GM23248 (cell line): ENCODE data around the gene GXYLT2. TPM values are rescaled to one million over a fixed set of nuclear protein-coding genes. Genes with fewer than 3 reads are reported as not detected.
A peak's percentile ranks its signal among the peaks of the same experiment; 100 is the strongest.

Experiments used
- DNase-seq: peaks from one replicate; pipeline ENCODE4 v3.0.0-alpha.2; 2015
- H2AFZ ChIP-seq: fragments of 200-600 bp; sonication (generic); 2 replicates; pipeline ENCODE4 v1.6.1; 2016; ENCODE audit warnings: antibody characterized with exemption
- H3F3A ChIP-seq: fragments of 200-600 bp; sonication (generic); 2 replicates; pipeline ENCODE4 v1.6.1; 2016; ENCODE audit warnings: mild to moderate bottlenecking, antibody characterized with exemption, mixed run types; ENCODE audit not compliant: insufficient read depth
- H3K27ac ChIP-seq: fragments of 200-600 bp; sonication (generic); 2 replicates; pipeline ENCODE4 v1.5.1; 2016; ENCODE audit warnings: mild to moderate bottlenecking
- H3K27me3 ChIP-seq: fragments of 200-600 bp; sonication (generic); replicated peaks from 2 replicates; pipeline ENCODE4 v1.6.1; 2016; ENCODE audit warnings: mild to moderate bottlenecking; ENCODE audit not compliant: insufficient read depth
- H3K36me3 ChIP-seq: fragments of 200-600 bp; sonication (generic); 2 replicates; pipeline ENCODE4 v1.6.1; 2016; ENCODE audit warnings: low read depth, mild to moderate bottlenecking
- H3K4me1 ChIP-seq: fragments of 200-600 bp; sonication (generic); 2 replicates; pipeline ENCODE4 v1.6.1; 2016; ENCODE audit warnings: mild to moderate bottlenecking; ENCODE audit not compliant: insufficient read depth
- H3K4me2 ChIP-seq: fragments of 200-600 bp; sonication (generic); one replicate; pipeline ENCODE4 v1.6.1; 2016; ENCODE audit warnings: mild to moderate bottlenecking; ENCODE audit not compliant: unreplicated experiment
- H3K4me3 ChIP-seq: fragments of 200-600 bp; sonication (generic); 2 replicates; pipeline ENCODE4 v1.5.1; 2016; ENCODE audit warnings: mild to moderate bottlenecking
- H3K79me2 ChIP-seq: fragments of 200-600 bp; sonication (generic); 2 replicates; pipeline ENCODE4 v1.6.1; 2016; ENCODE audit warnings: mild to moderate bottlenecking; ENCODE audit not compliant: insufficient read depth
- H3K9ac ChIP-seq: fragments of 200-600 bp; sonication (generic); 2 replicates; pipeline ENCODE4 v1.6.1; 2016; ENCODE audit warnings: mild to moderate bottlenecking
- H3K9me2 ChIP-seq: fragments of 200-600 bp; sonication (generic); 2 replicates; pipeline ENCODE4 v1.6.1; 2016; ENCODE audit warnings: mixed run types, mild to moderate bottlenecking, moderate library complexity; ENCODE audit not compliant: insufficient read depth
- H3K9me3 ChIP-seq: fragments of 200-600 bp; sonication (generic); one replicate; pipeline ENCODE4 v1.6.1; 2017; ENCODE audit warnings: low read depth
- H4K20me1 ChIP-seq: fragments of 200-600 bp; sonication (generic); 2 replicates; pipeline ENCODE4 v1.6.0; 2016; ENCODE audit not compliant: insufficient read depth
- EZH2 ChIP-seq: fragments of 200-600 bp; sonication (generic); IDR thresholded peaks from 2 replicates; pipeline ENCODE4 v1.6.1; 2018; ENCODE audit warnings: antibody characterized with exemption, mild to moderate bottlenecking; ENCODE audit not compliant: insufficient read depth, poor library complexity, severe bottlenecking
- EZH2phosphoT487 ChIP-seq: fragments of 200-600 bp; sonication (generic); IDR thresholded peaks from 2 replicates; pipeline ENCODE4 v1.6.1; 2018; ENCODE audit warnings: antibody characterized with exemption, moderate library complexity, mild to moderate bottlenecking, low read depth; ENCODE audit not compliant: insufficient read depth
- WGBS, 2 experiments: methylation state at CpG; one replicate each; pipeline ENCODE4 v1.1.6; 2015 to 2017; ENCODE audit warnings: low lambda C conversion rate in 2 of 2, low coverage in 1 of 2; ENCODE audit errors: missing lambda C conversion rate in 2 of 2; 5-methylcytosine and 5-hydroxymethylcytosine counted together
- in situ Hi-C: fragments of 300-500 bp; cut with MboI; formaldehyde crosslinking; loops from 2 replicates; pipeline ENCODE4 v1.15.0; 2020
- polyA plus RNA-seq: library from polyadenylated mRNA; unstranded; fragments of >200 nt; fragmentation: Nextera tagmentation; extraction: Ambion mirVana; gene quantifications from 2 replicates; pipeline ENCODE4 v1.2.1, GENCODE V29; 2016
- total RNA-seq: library from RNA; depleted of rRNA; stranded (reverse); fragments of >200 nt; shearing (Covaris generic); gene quantifications from 2 replicates; pipeline ENCODE4 v1.2.3, GENCODE V29; 2014

The GXYLT2 gene
- total and polyA plus RNA-seq, 2 experiments from 2014 or later = 1.2 to 13.2 TPM

GRCh38 chr3:72976281-72976741, 88.5 kb downstream of the GXYLT2 start:
- Histone ChIP-seq H3F3A (peaks cover 12% of the 10 kb centered on the region; the same call in 1 of the 2 replicates), H2AFZ (no peak overlapping the region), H3K27ac (peak overlapping the region; percentile 52), H3K27me3 (no peaks in the 10 kb centered on the region), H3K9me2 (no peaks in the 10 kb centered on the region), H3K36me3 (no peaks in the 10 kb centered on the region), H4K20me1 (no peaks in the 10 kb centered on the region), H3K4me1 (peaks cover 11% of the 10 kb centered on the region), H3K4me3 (no peak overlapping the region), H3K9ac (no peak overlapping the region; the same call in 1 of the 2 replicates), H3K9me3 (no peaks in the 10 kb centered on the region), H3K4me2 (no peak overlapping the region), H3K79me2 (no peaks in the 10 kb centered on the region)
- peak; percentile 77 for DNase-seq
- WGBS, 2 experiments = 31 to 42% methylated on average over 1 of the region's 1 CpG
- TF ChIP-seq EZH2phosphoT487 = no peak
- no peak for TF ChIP-seq EZH2
- in situ Hi-C loops = no loop called here

- peaks cover 12% of the 10 kb centered on the region; the same call in 1 of the 2 replicates for H3F3A ChIP-seq
- no peaks in the 10 kb centered on the region for H3K27me3 ChIP-seq
- H3K9me3 ChIP-seq = no peaks in the 10 kb centered on the region
- H3K9ac ChIP-seq = no peak overlapping the region
- DNase-seq = peak; percentile 49
- peaks cover 11% of the 10 kb centered on the region for H3K4me1 ChIP-seq
- no peak overlapping the region for H3K4me3 ChIP-seq
- H3K36me3 ChIP-seq = no peaks in the 10 kb centered on the region
- H3K27ac ChIP-seq = peak overlapping the region; percentile 52
- WGBS, 2 experiments = 76 to 78% methylated on average over 5 of the region's 5 CpGs
- no peak overlapping the region for H2AFZ ChIP-seq
- TF ChIP-seq EZH2phosphoT487 (no peak), EZH2 (no peak)
- no peak overlapping the region for H3K4me2 ChIP-seq
- H3K79me2 ChIP-seq = no peaks in the 10 kb centered on the region
- no peaks in the 10 kb centered on the region for H4K20me1 ChIP-seq
- in situ Hi-C loops = no loop called here
- H3K9me2 ChIP-seq = no peaks in the 10 kb centered on the region
Measured at GRCh38 chr3:72977060-72977808, 89.4 kb downstream of the GXYLT2 start.

GRCh38 chr3:72982609-72983366, 94.9 kb downstream of the GXYLT2 start:
- H3K4me3 ChIP-seq = no peak overlapping the region
- H3K9me2 ChIP-seq = no peaks in the 10 kb centered on the region
- 70 to 73% methylated on average over 3 of the region's 3 CpGs for WGBS, 2 experiments
- in situ Hi-C loops = no loop called here
- no peak overlapping the region for H3K9ac ChIP-seq
- H2AFZ ChIP-seq = no peak overlapping the region
- H3F3A ChIP-seq = no peaks in the 10 kb centered on the region
- no peaks in the 10 kb centered on the region for H4K20me1 ChIP-seq
- TF ChIP-seq EZH2 (no peak), EZH2phosphoT487 (no peak)
- H3K36me3 ChIP-seq = no peaks in the 10 kb centered on the region
- DNase-seq = no peak
- H3K9me3 ChIP-seq = no peaks in the 10 kb centered on the region
- H3K4me2 ChIP-seq = no peak overlapping the region
- H3K27me3 ChIP-seq = no peaks in the 10 kb centered on the region
- H3K4me1 ChIP-seq = no peaks in the 10 kb centered on the region
- H3K27ac ChIP-seq = no peak overlapping the region
- no peaks in the 10 kb centered on the region for H3K79me2 ChIP-seq

- Histone ChIP-seq H4K20me1 (no peaks in the 10 kb centered on the region), H3F3A (no peaks in the 10 kb centered on the region), H3K4me2 (no peak overlapping the region), H3K79me2 (no peaks in the 10 kb centered on the region), H2AFZ (no peak overlapping the region), H3K9ac (no peak overlapping the region), H3K4me1 (no peaks in the 10 kb centered on the region), H3K9me2 (no peaks in the 10 kb centered on the region), H3K36me3 (no peaks in the 10 kb centered on the region), H3K27me3 (no peaks in the 10 kb centered on the region), H3K4me3 (no peak overlapping the region), H3K27ac (no peak overlapping the region), H3K9me3 (no peaks in the 10 kb centered on the region)
- in situ Hi-C loops = no loop called here
- no peak for DNase-seq
- WGBS, 2 experiments = 20 to 57% methylated on average over 1 of the region's 1 CpG
- TF ChIP-seq EZH2phosphoT487 = no peak
Measured at GRCh38 chr3:72985576-72985975, 97.7 kb downstream of the GXYLT2 start.
